PC-3 (cell line): ENCODE data around the gene RPS15A. TPM values are rescaled to one million over a fixed set of nuclear protein-coding genes. Genes with fewer than 3 reads are reported as not detected.

Experiments used
- ATAC-seq: fragments of 200-7000 bp; cut with Tn5 transposase; 2 replicates; pipeline ENCODE4 v1.9.1; 2020; ENCODE audit warnings: mild to moderate bottlenecking, moderate library complexity
- BruUV-seq: library from RNA; stranded (reverse); fragments of 400-500 nt; replicated peaks from 2 replicates; lab custom pipeline; 2021; lab: Mats Ljungman, UMichigan
- CTCF ChIA-PET: fragments of 300-600 bp; sonication (Branson Sonifier 250); formaldehyde crosslinking; loops from one replicate; lab custom pipeline; 2022; ENCODE audit warnings: antibody characterized with exemption; lab: Charles Lee
- POLR2A ChIA-PET: fragments of 300-600 bp; sonication (Branson Sonifier 250); formaldehyde crosslinking; loops from one replicate; lab custom pipeline; 2022; ENCODE audit warnings: antibody characterized with exemption; ENCODE audit not compliant: unreplicated experiment; lab: Charles Lee
- DNase-seq: peaks from one replicate; pipeline ENCODE4 v3.0.0-alpha.2; 2015
- H2AFZ ChIP-seq: fragments of 300-600 bp; sonication (generic); 2 replicates; pipeline ENCODE4 v1.6.0; 2016; ENCODE audit warnings: antibody characterized with exemption, low read length
- H3F3A ChIP-seq: fragments of 300-600 bp; sonication (generic); one replicate; pipeline ENCODE4 v1.6.0; 2017; ENCODE audit warnings: antibody characterized with exemption, low read length, control low read depth, mild to moderate bottlenecking; ENCODE audit not compliant: unreplicated experiment
- H3K27ac ChIP-seq: fragments of 300-600 bp; sonication (generic); 2 replicates; pipeline ENCODE4 v1.5.1; 2016; ENCODE audit warnings: mild to moderate bottlenecking, low read length
- H3K27me3 ChIP-seq: fragments of 300-600 bp; sonication (generic); 2 replicates; pipeline ENCODE4 v1.6.1; 2016; ENCODE audit warnings: low read length, mixed read lengths
- H3K36me3 ChIP-seq: fragments of 300-600 bp; sonication (generic); 2 replicates; pipeline ENCODE4 v1.6.1; 2016; ENCODE audit warnings: low read depth, mixed run types, low read length, mixed read lengths
- H3K4me1 ChIP-seq: fragments of 300-600 bp; sonication (generic); 2 replicates; pipeline ENCODE4 v1.5.1; 2016; ENCODE audit warnings: low read length; ENCODE audit not compliant: insufficient read depth
- H3K4me2 ChIP-seq: fragments of 300-600 bp; sonication (generic); 2 replicates; pipeline ENCODE4 v1.6.0; 2016; ENCODE audit warnings: low read length
- H3K4me3 ChIP-seq: fragments of 300-600 bp; sonication (generic); 2 replicates; pipeline ENCODE4 v1.5.1; 2016; ENCODE audit warnings: mild to moderate bottlenecking, low read length, mixed read lengths
- H3K79me2 ChIP-seq: fragments of 300-600 bp; sonication (generic); 2 replicates; pipeline ENCODE4 v1.6.1; 2017; ENCODE audit warnings: low read length, mixed read lengths
- H3K9ac ChIP-seq: fragments of 300-600 bp; sonication (generic); 2 replicates; pipeline ENCODE4 v1.6.0; 2016; ENCODE audit warnings: mild to moderate bottlenecking, low read length
- H3K9me2 ChIP-seq: fragments of 300-600 bp; sonication (generic); replicated peaks from 2 replicates; pipeline ENCODE4 v1.6.1; 2016; ENCODE audit warnings: mixed run types, low read length, mixed read lengths
- H3K9me3 ChIP-seq: fragments of 300-600 bp; sonication (generic); 2 replicates; pipeline ENCODE4 v1.6.1; 2016; ENCODE audit warnings: low read length, mixed read lengths
- H4K20me1 ChIP-seq: fragments of 300-600 bp; sonication (generic); 2 replicates; pipeline ENCODE4 v1.6.1; 2016; ENCODE audit warnings: low read length, mixed read lengths
- CTCF ChIP-seq: fragments of 300-600 bp; sonication (generic); conservative IDR thresholded peaks from 2 replicates; pipeline ENCODE4 v1.5.1; 2017; ENCODE audit warnings: antibody characterized with exemption, low read depth, mild to moderate bottlenecking, low read length
- EZH2 ChIP-seq: fragments of 300-600 bp; sonication (generic); IDR thresholded peaks from one replicate; pipeline ENCODE4 v1.6.1; 2017; ENCODE audit warnings: antibody characterized with exemption, mild to moderate bottlenecking, low read length; ENCODE audit not compliant: unreplicated experiment
- EZH2phosphoT487 ChIP-seq: fragments of 300-600 bp; sonication (generic); IDR thresholded peaks from 2 replicates; pipeline ENCODE4 v1.6.1; 2018; ENCODE audit warnings: mild to moderate bottlenecking, antibody characterized with exemption, low read length, borderline replicate concordance
- intact Hi-C: fragments of 100-400 bp; cut with micrococcal nuclease; formaldehyde crosslinking; loops from 2 replicates; pipeline ENCODE4 v1.9.0; 2023
- total RNA-seq: library from RNA; depleted of rRNA; stranded (reverse); fragments of >200 nt; gene quantifications from 2 replicates; pipeline ENCODE4 v1.2.3, GENCODE V29; 2014

Gene RPS15A
- total RNA-seq, 1 experiment from 2014 or later = 1,198 TPM

GRCh38 chr16:18800775-18801144 lies 10.6 kb upstream of the RPS15A start:
- Histone ChIP-seq H3K36me3 (peaks cover 29% of the 10 kb centered on the region), H3K79me2 (peaks cover 62% of the 10 kb centered on the region), H3F3A (no peaks in the 10 kb centered on the region), H3K4me1 (peaks cover 32% of the 10 kb centered on the region), H3K9me3 (no peaks in the 10 kb centered on the region), H3K4me3 (peak overlapping the region; percentile 100), H3K27ac (peak overlapping the region; percentile 69), H3K27me3 (no peaks in the 10 kb centered on the region), H3K9ac (peak overlapping the region; percentile 95), H4K20me1 (peaks cover 46% of the 10 kb centered on the region), H3K4me2 (peak overlapping the region; percentile 99), H3K9me2 (no peaks in the 10 kb centered on the region), H2AFZ (no peak overlapping the region)
- ChIA-PET POLR2A (interaction anchor here (1.0 to 2.3 kb wide), 2 partner anchors 11 to 130 kb away, joined by 4 to 11 read pairs; partner anchors contain the start of gene RPS15A), CTCF (interaction anchor here (0.8 to 1.4 kb wide), 2 partner anchors 10 to 12 kb away, joined by 5 to 7 read pairs; partner anchors contain the start of gene RPS15A)
- no peak for DNase-seq
- ATAC-seq = no peak
- TF ChIP-seq EZH2phosphoT487 = no peak
- no peak for TF ChIP-seq CTCF
- TF ChIP-seq EZH2 = no peak
- BruUV-seq = no TSS peak
- intact Hi-C loops = loop anchor here (5.0 to 10.0 kb wide), 2 partner anchors 164 to 267 kb away; partner anchors contain the start of gene COQ7

- no peak for ATAC-seq
- Histone ChIP-seq H3K9me3 (no peaks in the 10 kb centered on the region), H3K9ac (peak overlapping the region; percentile 95), H3K4me3 (peak overlapping the region; percentile 100), H3K9me2 (no peaks in the 10 kb centered on the region), H3K79me2 (peaks cover 66% of the 10 kb centered on the region), H3K27me3 (no peaks in the 10 kb centered on the region), H3K4me2 (peak overlapping the region; percentile 99), H3K27ac (no peak overlapping the region), H2AFZ (no peak overlapping the region), H4K20me1 (peaks cover 47% of the 10 kb centered on the region), H3K4me1 (peaks cover 30% of the 10 kb centered on the region), H3F3A (no peaks in the 10 kb centered on the region), H3K36me3 (peaks cover 34% of the 10 kb centered on the region)
- intact Hi-C loops = loop anchor here (5.0 to 10.0 kb wide), 2 partner anchors 165 to 267 kb away; partner anchors contain the start of gene COQ7
- no peak for DNase-seq
- TF ChIP-seq EZH2 (no peak), CTCF (no peak), EZH2phosphoT487 (no peak)
- POLR2A ChIA-PET = interaction anchor here (2.3 kb wide), 1 partner anchor 10 kb away, joined by 11 read pairs; the partner anchor contains the start of gene RPS15A
- no TSS peak for BruUV-seq
- CTCF ChIA-PET = no interaction called here
Measured at GRCh38 chr16:18800293-18800692, 10.2 kb upstream of the RPS15A start.

GRCh38 chr16:18799500-18799899 lies 9.4 kb upstream of the RPS15A start:
- Histone ChIP-seq H3K4me1 (peaks cover 23% of the 10 kb centered on the region), H3K27ac (no peak overlapping the region), H3K4me3 (peak overlapping the region; percentile 100), H4K20me1 (peaks cover 47% of the 10 kb centered on the region), H2AFZ (no peak overlapping the region), H3F3A (no peaks in the 10 kb centered on the region), H3K79me2 (peaks cover 67% of the 10 kb centered on the region), H3K9me2 (no peaks in the 10 kb centered on the region), H3K36me3 (peaks cover 39% of the 10 kb centered on the region), H3K4me2 (peak overlapping the region; percentile 99), H3K9ac (peak overlapping the region; percentile 95), H3K9me3 (no peaks in the 10 kb centered on the region), H3K27me3 (no peaks in the 10 kb centered on the region)
- intact Hi-C loops = no loop called here
- ChIA-PET POLR2A (no interaction called here), CTCF (no interaction called here)
- BruUV-seq = no TSS peak
- TF ChIP-seq CTCF = no peak
- DNase-seq (no peak), ATAC-seq (no peak)
